GM10266 (cell line): ENCODE measurements around the gene ROR2.

Experiments
- DNase-seq: peaks from one replicate; pipeline ENCODE4 v3.0.0; 2012; ENCODE audit errors: extremely low spot score
- TF ChIP-seq, protein P1 (sequence below): IDR thresholded peaks from 2 replicates; pipeline ENCODE4 v1.5.1; 2012; ENCODE audit warnings: mild to moderate bottlenecking, low read depth; ENCODE audit not compliant: control insufficient read depth, insufficient read depth; ENCODE audit errors: missing control alignments

Gene ROR2

DNA sequence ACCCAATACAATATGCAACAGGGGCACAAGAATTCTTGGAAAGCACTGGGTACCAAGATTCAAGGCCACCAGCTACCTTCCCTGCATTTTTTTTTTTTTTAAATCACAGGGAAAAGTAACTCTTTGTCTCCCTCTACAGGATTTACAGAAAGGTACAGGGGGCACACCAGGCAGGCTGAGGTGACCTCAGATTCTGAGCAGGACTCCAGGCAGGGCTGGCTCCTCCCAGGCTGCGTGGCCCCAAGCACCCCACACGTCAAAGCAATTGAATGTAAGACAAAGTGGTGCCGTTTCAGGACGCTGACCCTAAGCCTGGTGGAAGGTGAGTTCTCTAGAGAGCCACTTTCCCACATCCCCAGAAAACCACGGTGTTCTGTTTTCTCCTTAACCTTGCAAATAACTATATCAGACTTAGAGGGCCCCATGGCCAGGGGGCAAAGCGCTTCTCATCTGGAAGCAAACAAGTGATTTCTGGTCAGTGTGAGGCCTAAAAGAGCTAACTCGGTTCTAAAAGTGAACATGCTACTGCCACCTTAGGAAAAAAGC is 222.6 kb downstream of the ROR2 start:
- TF ChIP-seq, protein P1, sequence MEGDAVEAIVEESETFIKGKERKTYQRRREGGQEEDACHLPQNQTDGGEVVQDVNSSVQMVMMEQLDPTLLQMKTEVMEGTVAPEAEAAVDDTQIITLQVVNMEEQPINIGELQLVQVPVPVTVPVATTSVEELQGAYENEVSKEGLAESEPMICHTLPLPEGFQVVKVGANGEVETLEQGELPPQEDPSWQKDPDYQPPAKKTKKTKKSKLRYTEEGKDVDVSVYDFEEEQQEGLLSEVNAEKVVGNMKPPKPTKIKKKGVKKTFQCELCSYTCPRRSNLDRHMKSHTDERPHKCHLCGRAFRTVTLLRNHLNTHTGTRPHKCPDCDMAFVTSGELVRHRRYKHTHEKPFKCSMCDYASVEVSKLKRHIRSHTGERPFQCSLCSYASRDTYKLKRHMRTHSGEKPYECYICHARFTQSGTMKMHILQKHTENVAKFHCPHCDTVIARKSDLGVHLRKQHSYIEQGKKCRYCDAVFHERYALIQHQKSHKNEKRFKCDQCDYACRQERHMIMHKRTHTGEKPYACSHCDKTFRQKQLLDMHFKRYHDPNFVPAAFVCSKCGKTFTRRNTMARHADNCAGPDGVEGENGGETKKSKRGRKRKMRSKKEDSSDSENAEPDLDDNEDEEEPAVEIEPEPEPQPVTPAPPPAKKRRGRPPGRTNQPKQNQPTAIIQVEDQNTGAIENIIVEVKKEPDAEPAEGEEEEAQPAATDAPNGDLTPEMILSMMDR, result peak; percentile 69
- DNase-seq, result peak; percentile 79

DNA sequence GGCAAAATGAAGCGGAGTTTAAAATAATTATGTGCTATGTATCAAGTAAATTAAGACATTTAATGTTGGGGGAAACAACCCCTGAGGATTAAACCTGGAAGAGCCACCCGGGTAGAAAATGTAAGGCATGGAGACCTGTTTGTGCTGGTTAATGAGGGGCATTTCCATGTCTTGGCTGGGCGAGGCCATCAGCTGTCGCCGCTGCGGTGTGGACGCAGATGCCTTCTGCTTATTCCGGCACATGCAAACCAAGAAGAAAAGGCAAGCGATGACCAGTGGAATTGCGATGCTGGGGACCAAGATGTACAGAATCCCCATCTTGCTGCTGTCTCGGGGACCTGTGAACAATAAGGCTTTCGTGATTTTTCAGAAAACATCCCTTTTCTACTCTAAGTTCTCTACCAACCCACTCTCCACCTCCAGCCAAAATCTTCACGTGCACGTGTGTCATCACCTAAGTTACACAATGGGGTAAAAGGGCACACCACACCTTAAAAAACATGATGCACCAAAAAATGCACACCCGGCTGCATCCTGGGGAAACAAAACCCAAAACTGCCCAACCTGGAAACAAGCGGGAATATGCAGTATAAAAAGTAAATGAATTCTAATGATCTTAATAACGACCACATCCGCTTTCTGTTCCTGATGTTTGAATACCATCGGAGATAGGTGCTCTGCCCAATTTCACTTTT is 223.5 kb downstream of the ROR2 start:
- DNase-seq, result no peak
- TF ChIP-seq, protein P1, result no peak

DNA sequence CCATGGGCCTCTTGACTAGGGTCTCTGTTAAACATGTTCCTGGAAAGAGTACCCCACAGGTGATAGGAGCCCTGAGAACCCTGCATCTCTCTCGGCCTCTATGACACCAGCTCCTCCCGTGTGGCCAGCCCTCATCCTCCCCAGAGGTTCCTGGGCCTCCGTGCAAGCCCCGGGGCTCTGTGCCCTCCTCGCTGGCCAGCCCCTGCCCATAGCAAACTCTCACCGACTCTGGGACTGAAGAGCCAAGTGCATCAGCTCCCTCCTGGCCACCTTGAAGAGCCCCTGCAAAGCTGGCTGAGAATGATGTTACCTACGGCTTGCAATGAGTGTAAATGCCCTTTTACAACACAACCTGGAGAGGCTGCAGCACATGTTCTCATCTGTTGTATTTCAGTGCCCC is 224.4 kb downstream of the ROR2 start:
- TF ChIP-seq, protein P1, result no peak
- no peak for DNase-seq

DNA sequence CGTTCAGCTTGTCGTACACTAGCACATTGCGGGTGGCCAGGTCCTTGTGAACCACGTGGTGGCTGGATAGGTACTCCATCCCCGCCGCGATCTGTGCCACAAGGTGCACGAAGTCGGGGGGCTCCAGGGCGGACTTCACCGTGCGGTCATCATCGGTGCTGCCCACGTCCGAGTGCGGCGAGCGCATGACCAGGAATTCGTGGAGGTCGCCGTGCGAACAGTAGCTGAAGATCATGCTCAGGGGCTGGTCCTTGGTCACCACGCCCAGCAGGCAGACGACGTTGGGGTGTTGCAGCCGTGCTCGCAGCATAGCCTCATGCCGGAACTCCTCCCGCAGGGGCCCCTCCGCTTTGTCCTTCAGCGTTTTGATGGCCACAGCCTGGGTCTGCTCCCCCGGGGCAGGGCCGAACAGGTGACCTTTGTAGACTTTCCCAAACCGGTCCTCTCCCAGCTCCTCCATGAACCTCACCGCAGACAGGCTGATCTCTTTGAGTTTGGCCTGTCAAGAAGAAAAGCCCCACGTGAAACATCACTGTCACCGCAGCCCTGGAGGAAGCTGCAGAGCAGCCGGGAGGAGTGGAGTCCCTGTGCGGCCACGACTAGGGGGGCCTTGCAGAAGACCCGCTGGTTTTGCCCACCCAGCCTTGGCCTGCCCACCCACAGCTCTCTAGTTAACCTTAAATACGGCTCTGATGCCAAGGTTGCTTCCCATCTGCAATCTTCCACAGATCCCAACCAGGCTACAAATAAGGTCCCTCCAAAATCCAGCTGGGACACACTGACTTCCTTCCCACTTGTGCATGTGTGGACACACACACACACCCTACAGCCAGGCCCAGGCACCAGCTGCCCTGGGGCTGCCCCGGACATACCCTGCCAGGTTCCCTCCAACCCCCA is 225.2 kb downstream of the ROR2 start:
- no peak for DNase-seq
- TF ChIP-seq, protein P1, result no peak

GRCh38 chr9:91724068-91724440 is 226.0 kb downstream of the ROR2 start:
- DNase-seq, result no peak
- TF ChIP-seq, protein P1, result no peak

GRCh38 chr9:91723420-91724067 is 226.5 kb downstream of the ROR2 start:
- TF ChIP-seq, protein P1, result no peak
- DNase-seq, result no peak
